GM19043 (cell line): ENCODE results near the gene PURA.

Experiments used
- ATAC-seq: cut with Tn5 transposase; IDR thresholded peaks from one replicate; pipeline ENCODE4 v1.9.1; 2021; ENCODE audit warnings: low read depth; ENCODE audit not compliant: unreplicated experiment

PURA gene

GRCh38 chr5:140113699-140114263 is at the start of gene PURA:
Gene PURA, plus strand, starts transcription at chr5:140114109. Its CDS starts 73 bp downstream, at chr5:140114182.
- peak; percentile 84 for ATAC-seq

DNA sequence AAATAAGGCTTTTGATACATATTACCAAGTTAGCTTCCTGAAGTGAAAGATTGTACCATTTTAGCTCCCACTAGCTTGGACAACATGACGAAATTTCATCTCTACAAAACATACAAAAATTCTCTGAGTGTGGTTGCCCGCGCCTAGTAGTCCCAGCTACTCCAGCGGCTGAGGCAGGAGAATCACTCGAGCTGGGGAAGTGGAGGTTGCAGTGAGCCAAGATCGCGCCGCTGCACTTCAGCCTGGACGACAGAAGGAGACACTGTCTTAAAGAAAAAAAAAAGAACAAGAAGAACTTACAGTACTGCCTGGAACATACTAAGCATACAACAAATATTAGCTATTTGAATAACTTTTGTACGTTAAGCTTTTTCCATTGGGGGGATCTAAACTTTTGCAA is 41.1 kb upstream of the PURA start:
- ATAC-seq: no peak

DNA sequence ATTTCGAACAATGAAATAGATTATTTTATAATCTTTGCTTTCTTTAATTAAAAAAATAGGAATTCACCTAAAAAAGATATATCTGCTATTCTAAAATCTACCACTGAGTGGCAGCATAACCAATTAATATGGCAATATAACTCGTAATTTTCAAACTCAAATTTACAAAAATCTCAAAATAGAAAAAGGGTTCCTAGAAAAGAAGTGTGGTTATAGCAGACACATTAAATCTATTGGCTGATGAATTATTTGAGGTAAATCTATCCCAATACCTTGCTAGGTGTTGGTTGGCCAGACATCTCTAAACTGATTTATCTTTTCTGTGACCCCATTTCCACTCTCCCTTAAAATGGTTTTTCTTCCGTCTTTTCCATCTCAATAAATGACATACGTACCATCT is 40.6 kb upstream of the PURA start:
- ATAC-seq: no peak

DNA sequence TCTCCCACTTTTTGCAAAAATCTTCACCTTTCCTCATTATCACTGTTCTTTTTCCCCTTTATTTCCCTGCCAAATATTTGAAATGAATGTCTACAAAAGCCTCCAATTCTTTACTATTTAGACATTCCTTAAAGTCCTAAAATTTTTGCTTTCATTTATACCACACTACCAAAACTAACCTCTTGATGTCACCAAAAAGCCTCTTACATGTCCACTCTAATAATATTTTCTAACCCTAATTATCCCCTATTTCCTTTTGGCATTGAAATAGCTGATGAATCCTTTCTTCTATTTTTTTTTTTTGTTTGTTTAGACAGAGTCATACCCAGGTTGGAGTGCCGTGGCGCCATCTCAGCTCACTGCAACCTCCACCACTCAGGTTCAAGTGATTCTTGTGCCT is 38.5 kb upstream of the PURA start:
- no peak for ATAC-seq

GRCh38 chr5:140076142-140076541 is 37.8 kb upstream of the PURA start:
- ATAC-seq: no peak

DNA sequence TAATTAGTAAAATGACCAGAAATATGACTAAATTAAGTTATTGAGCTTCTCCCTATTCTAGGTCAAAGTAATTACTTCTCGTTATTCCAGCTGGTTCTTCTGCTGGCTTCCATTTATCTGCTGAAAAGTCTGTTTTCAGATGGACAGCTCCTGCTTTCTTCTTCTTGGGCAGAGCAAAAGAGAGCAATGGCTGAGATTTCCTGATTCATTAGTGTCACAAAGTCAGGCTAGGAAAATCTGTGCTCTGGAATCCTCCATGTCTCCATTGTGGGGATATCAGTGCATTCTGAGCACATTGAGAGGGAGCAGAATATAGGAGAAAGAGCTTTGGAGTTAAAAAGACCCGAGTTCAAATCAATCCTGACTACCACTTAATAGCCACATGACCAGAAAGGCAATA is 37.1 kb upstream of the PURA start:
- ATAC-seq: no peak

GRCh38 chr5:140083120-140083519 is 30.8 kb upstream of the PURA start:
- no peak for ATAC-seq

- no peak for ATAC-seq
Measured at GRCh38 chr5:140083650-140084049, 30.3 kb upstream of the PURA start.

GRCh38 chr5:140084541-140084940 is 29.4 kb upstream of the PURA start:
- ATAC-seq: no peak

- ATAC-seq: no peak
Measured at GRCh38 chr5:140090251-140090650, 23.7 kb upstream of the PURA start.

GRCh38 chr5:140093179-140093578 is 20.7 kb upstream of the PURA start:
- ATAC-seq: no peak

DNA sequence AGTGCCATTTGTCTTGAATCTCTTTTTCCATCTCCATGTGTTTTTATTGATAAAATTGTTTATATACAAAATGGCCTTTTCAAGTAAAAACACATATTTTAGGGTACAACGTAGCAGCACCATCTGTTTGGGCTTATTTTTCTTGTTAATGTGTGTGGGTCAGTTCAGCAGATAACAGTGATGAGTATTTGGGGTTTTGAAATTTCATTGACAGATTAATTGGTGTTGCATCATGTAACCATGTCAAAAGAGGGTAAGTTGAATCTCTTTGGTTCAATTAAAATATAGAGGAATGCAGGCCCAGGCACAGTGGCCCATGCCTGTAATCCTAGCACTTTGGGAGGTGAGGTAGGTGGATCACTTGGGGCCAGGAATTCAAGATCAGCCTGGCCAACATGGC is 20.0 kb upstream of the PURA start:
- ATAC-seq: no peak

GRCh38 chr5:140094889-140095288 is 19.0 kb upstream of the PURA start:
- no peak for ATAC-seq

DNA sequence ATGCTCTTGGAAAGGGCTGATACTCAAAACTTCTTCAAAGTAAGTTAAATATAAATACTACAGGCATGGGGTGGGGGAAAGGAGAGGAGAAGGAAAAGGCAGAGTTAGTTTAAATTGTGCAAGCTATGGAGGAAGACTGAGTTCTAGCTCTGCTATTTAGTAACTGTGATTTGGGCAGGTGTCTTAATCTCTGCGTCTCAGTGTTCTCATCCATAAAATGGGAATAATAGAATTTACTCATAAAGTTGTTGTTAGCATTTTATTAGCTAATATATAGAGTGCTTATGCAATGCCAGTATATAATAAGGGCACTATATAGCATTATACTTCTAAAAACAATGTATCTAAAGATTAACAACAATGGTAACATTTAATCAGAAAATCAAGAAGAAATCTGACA is 12.7 kb upstream of the PURA start:
- ATAC-seq: no peak

- no peak for ATAC-seq
Measured at GRCh38 chr5:140103154-140103553, 10.8 kb upstream of the PURA start.

DNA sequence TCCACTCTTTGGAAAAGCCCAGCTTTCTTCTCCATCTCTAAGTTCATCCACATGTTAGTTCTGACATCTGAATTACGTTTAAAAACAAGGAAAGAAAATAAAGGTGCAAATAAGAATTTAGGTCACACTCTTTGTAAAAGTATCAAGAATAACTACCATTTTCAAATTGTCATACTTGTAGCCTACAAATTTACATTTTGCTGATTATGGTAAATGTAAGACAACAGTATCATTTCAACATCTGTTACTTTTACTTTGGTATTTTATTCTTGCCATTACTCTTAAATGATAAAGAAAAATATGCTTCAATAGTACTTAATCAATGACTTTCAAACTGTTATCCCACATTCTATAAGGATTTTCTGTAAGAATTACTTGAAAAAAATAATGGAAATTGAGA is 9.8 kb upstream of the PURA start:
- no peak for ATAC-seq

DNA sequence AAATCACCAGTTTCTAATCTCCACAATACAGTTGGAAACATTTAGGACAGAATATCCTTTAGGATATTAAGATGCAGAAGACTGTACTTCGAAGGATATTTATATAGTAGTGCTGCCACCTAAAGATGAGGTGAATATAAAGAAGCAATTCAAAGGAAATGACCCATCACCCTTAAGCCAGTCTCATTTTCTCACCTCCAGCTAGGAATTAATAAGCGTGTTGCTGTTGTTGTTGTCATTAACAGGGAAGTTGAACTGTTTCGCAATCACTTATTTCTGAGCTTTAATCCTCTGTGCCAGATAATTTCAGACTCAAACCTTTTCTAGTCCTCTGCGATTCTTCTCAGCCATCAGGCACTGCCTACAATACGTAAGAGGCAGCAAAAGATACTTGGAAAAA is 7.8 kb upstream of the PURA start:
- ATAC-seq: no peak

GRCh38 chr5:140106805-140107311 is 7.1 kb upstream of the PURA start:
- ATAC-seq: no peak

DNA sequence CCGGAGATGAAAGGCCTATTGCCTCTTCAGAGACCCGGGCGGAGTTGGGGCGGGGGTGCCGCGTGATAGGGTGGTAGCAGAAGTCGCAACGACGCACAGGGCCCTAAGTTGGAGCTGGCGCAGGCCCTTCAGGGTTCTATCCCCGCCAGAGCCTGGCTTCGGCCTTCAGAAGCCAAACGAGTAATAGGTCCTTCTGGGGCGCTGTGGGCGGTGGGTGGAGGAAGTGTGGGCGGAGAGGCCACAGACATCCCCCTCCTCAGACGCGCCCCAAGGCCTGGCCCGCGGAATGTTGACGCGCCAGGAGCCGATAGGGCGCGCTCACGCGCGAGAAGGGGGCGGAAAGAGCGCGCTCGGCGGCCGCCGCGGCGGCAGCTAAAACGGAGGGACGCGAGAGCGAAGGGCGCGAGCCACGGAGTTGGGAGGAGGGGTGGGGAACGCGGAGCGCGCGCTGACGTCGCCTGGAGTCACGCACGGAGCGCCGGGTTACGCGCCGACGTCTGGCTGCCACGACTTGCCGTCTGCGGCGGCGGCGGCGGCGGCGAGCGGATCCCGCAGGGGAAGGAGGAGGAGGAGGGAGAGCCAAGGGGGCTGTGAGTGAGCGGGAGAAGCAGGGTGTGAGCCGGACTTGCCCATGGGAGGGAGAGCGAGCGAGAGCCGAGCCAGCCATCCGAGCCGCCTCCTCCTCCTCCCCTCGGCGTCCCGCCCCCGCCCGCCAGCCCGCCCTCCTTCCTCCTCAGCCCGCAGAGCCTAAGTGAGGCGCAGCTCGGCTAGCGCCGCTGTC is 6.4 kb upstream of the PURA start:
- ATAC-seq: peak; percentile 87

DNA sequence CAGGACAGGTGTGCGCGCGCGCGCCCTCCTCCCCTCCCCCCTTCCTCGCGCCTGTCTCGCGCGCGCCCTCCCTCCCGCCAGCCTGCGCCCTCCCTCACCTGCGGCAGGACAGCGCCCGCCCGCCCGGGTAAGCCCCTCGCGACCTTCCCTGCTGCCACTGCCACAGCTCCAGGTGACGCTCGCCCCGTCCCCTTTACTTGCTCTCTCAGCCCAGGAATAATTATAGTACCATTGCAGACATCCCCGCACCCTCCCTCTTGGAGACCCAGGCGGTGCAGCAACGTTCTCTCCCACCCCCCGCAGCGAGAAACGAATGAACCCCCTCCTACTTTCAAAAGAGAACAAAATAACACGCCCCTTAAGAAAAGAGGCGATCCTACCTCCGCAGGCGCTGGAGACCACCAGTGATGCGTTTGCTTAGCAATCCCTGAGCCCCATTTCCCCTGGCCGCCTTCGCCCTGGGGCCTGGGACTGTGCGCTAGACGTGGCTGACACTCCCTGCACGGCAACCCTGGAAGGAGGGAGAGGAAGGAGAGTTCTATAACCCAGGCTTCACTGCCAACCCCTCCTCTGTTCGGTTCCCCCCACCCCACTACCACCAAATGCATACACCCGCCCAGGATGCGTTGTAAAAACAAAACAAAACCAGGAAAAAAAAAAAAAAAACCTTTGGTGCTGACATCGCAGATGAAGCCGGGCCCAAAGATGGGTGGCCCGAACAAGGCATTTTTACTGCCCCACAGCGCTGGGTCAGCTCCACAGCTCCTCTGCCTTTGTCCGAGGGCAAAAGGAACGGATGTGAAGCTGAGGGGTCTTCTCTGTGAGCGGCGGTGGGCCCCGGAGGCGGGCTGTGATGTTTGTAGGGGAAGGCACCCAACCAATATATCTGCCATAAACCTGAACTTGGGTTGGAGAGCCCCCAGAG is 5.6 kb upstream of the PURA start:
- no peak for ATAC-seq
